Astrocyte of the cerebellum (primary cell): Measurements from ENCODE around the gene CHRM2.
A peak's percentile ranks its signal among the peaks of the same experiment; 100 is the strongest.

Experiments used
- DNase-seq: peaks from one replicate; pipeline ENCODE4 v3.0.0-alpha.2; 2011; ENCODE audit warnings: low read depth
- H3K4me3 ChIP-seq: 2 replicates; pipeline ENCODE4 v1.5.1; 2011; ENCODE audit warnings: mild to moderate bottlenecking, low read depth, low read length, moderate library complexity
- CTCF ChIP-seq: IDR thresholded peaks from 2 replicates; pipeline ENCODE4 v1.5.1; 2012; ENCODE audit warnings: low read length, low read depth, moderate library complexity, mild to moderate bottlenecking; ENCODE audit errors: missing control alignments
- in situ Hi-C: cut with HindIII; loops from 2 replicates; pipeline ENCODE4 v1.10.0; 2017; ENCODE audit warnings: low sequenced_read_pairs

Gene CHRM2

GRCh38 chr7:136877509-136877908 is 9.1 kb downstream of the CHRM2 start:
- in situ Hi-C loops = no loop called here
- H3K4me3 ChIP-seq = no peak overlapping the region
- DNase-seq = no peak
- no peak for TF ChIP-seq CTCF

- in situ Hi-C loops = no loop called here
- no peak for TF ChIP-seq CTCF
- DNase-seq = no peak
- H3K4me3 ChIP-seq = no peak overlapping the region
Observed at GRCh38 chr7:136877990-136878389, 9.5 kb downstream of the CHRM2 start.

DNA sequence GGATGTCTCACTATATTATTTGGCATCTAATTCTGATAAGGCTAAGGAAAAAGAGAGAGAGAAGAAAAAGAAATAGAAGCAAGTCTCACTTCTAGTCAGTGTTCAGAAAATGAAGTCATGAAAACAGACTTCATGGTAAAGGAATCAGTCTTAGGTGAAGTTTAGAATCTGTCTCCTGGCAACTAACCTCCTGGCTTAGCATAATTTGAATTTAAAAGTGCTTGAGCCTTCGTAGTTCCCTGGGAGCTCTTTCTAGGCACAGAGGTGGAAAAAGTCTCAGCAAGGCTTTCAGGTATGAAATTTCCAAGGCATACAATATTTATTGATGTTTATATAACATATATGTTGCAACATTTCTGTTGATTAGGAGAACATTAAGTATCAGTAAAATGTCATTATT is 10.4 kb downstream of the CHRM2 start:
- no peak for TF ChIP-seq CTCF

GRCh38 chr7:136883046-136883445 is 14.6 kb downstream of the CHRM2 start:
- DNase-seq = no peak
- no peak overlapping the region for H3K4me3 ChIP-seq
- in situ Hi-C loops = no loop called here
- peak; percentile 24 for TF ChIP-seq CTCF

More for the DNA sequence above, 10.4 kb downstream of the CHRM2 start:
- no peak overlapping the region for H3K4me3 ChIP-seq
- DNase-seq = no peak
- in situ Hi-C loops = no loop called here

DNA sequence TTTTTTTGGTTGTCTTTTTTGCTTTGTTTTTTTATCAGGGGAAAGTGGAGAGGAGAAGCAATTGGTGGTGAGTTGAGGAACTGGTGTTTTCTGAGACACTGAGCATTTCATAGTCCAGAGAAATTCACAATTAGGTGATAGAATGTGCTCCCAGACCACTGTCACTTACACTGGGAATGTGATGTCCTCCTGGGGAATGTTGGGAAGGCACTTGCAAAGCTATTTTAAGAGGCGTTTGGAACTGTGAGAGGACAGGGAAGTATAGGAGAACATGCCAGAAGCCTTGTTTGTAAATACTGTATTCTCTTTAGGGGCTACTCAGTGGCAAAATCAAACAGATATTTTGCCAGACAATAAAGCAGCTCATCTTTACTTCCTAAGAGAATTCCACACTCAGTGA is 16.0 kb downstream of the CHRM2 start:
- DNase-seq = no peak
- TF ChIP-seq CTCF = no peak
- no peak overlapping the region for H3K4me3 ChIP-seq
- in situ Hi-C loops = no loop called here

- DNase-seq = no peak
- in situ Hi-C loops = no loop called here
- no peak overlapping the region for H3K4me3 ChIP-seq
- TF ChIP-seq CTCF = no peak
Observed at GRCh38 chr7:136887317-136887716, 18.9 kb downstream of the CHRM2 start.

DNA sequence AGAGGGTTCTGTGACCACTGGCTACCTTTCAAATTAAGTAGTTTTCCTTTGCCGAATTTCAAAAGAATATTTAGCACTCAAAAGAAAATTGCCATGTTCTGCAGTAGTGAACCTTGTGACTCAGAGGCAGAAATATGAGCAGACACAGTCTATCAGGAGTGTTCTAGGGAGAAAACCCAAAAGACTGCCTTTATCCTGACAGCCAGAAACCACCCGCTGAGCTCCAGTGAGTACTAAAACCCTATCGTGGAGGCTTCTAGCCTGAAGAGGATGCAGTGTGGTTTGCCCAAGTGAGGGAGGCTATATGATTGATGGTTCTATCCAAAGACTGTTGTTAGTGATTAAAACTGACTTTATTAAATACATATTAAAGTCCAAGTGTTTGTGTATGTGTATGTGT is 21.9 kb downstream of the CHRM2 start:
- no peak for TF ChIP-seq CTCF
- DNase-seq = no peak
- in situ Hi-C loops = no loop called here

More for the DNA sequence above, 21.9 kb downstream of the CHRM2 start:
- no peak overlapping the region for H3K4me3 ChIP-seq
